GM12865 (cell line): ENCODE data around the gene LRG1.
A peak's percentile ranks its signal among the peaks of the same experiment; 100 is the strongest.
"Not testable (repeated sequence)": the region's sequence is repeated elsewhere in the genome, so short reads cannot be mapped to it uniquely, and the experiment has no call there.

ENCODE experiments used
- DNase-seq: peaks from one replicate; pipeline ENCODE4 v3.0.0; 2010; ENCODE audit warnings: low read depth
- H3K4me3 ChIP-seq: 2 replicates; pipeline ENCODE4 v1.5.1; 2011; ENCODE audit warnings: mild to moderate bottlenecking, low read depth, low read length, control low read depth
- TF ChIP-seq, protein P1 (sequence below): IDR thresholded peaks from 2 replicates; pipeline ENCODE4 v1.5.1; 2011; ENCODE audit warnings: low read length, control low read depth, low read depth, inconsistent platforms; ENCODE audit not compliant: insufficient read depth; ENCODE audit errors: missing control alignments

Gene LRG1

DNA sequence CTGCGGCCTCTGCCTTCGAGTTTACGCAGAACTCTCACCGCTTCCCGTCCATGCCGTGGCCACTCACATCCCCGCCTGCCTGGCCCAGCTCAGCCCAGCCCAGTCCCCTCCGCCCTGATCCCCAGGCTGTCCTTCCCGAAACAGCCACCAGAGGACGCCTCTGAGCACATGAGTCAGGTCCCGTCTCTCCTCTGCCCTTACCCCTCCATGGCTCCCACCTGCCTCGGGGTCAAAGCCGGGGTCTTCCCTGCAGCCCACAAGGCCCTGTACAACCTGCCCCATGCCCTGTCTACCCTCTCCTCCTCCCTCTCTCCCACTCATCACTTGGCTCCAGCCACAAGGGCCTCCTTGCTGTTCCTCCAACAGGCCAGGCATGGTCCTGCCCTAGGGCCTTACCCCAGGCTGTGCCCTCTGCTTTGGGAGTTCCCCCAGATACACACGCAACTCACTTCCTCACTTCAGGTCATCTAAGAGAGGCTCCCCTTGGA is 27.8 kb upstream of the LRG1 start:
- TF ChIP-seq, protein P1, sequence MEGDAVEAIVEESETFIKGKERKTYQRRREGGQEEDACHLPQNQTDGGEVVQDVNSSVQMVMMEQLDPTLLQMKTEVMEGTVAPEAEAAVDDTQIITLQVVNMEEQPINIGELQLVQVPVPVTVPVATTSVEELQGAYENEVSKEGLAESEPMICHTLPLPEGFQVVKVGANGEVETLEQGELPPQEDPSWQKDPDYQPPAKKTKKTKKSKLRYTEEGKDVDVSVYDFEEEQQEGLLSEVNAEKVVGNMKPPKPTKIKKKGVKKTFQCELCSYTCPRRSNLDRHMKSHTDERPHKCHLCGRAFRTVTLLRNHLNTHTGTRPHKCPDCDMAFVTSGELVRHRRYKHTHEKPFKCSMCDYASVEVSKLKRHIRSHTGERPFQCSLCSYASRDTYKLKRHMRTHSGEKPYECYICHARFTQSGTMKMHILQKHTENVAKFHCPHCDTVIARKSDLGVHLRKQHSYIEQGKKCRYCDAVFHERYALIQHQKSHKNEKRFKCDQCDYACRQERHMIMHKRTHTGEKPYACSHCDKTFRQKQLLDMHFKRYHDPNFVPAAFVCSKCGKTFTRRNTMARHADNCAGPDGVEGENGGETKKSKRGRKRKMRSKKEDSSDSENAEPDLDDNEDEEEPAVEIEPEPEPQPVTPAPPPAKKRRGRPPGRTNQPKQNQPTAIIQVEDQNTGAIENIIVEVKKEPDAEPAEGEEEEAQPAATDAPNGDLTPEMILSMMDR = peak; percentile 82
- no peak overlapping the region for H3K4me3 ChIP-seq
- DNase-seq = peak; percentile 34

DNA sequence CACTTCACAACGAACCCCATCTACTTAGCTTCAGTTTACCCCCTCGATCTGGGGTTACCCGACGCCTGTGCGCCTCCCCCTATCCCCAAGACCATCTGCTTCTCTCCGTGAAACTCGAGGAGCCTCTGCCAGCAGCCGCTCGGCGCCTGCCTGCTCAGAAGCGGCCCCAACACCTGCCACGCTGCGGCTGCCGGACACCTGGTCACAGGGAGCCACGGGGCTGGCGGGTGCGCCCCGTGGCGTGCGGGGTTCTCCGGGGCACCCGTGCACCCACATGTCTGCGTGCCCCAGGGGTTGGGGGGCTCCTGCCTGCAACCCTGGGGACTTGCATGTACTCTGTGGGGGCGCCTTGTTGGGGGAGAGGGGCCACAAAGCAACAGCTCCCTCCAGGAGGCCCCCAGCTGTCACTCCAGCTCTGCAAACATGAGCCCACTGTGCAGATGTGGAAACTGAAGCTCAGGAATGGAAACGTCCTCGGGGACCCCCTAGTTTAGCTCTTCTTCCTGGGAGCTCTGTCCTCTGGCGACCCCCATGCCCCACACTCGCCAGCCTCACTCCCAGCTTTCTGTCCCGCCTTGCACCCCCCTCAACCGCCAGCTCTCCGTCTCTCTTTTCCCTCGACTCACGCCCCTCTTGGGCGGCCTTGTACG is 26.7 kb upstream of the LRG1 start:
- DNase-seq = no peak
- no peak overlapping the region for H3K4me3 ChIP-seq
- TF ChIP-seq, protein P1 = no peak

DNA sequence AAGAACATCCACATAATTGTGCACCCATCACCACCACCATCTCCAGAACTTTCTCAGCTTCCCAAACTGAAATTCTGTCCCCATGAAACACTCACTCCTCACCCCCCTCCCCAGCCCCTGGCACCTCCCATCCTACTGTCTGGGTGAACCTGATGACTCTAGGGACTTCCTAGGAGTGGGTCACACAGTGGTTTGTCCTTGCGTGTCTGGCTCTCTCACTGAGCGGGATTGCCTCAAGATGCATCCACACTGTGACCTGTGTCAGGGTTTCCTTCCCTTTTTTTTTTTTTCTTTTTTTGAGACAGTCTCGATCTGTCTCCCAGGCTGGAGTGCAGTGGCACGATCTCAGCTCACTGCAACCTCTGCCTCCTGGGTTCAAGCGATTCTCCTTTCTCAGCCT is 23.7 kb upstream of the LRG1 start:
- not testable (repeated sequence) for H3K4me3 ChIP-seq, DNase-seq

DNA sequence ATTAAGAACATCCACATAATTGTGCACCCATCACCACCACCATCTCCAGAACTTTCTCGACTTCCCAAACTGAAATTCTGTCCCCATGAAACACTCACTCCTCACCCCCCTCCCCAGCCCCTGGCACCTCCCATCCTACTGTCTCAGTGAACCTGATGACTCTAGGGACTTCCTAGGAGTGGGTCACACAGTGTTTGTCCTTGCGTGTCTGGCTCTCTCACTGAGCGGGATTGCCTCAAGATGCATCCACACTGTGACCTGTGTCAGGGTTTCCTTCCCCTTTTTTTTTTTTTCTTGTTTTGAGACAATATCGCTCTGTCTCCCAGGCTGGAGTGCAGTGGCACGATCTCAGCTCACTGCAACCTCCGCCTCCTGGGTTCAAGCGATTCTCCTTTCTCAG is 22.2 kb upstream of the LRG1 start:
- not testable (repeated sequence) for DNase-seq, H3K4me3 ChIP-seq

DNA sequence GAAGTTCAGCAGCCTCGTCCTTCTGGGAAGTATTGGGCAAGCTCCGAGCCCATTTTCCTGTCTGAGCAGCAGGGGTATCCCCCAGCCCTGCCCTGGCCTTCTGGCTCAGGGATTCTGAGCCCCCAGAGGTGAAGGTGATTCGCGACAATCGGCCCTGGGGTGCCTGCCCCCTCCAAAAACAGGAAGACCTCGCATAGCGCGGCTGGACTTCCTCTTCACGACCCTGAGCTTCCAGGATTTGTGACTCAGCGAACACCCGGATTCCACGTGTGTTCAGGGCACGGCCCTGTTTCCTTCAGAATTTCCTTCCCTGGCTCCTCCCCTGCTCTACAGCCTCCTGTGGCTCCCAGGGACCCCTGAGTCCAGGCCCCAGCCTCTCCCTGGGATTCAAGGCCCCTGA is 19.7 kb upstream of the LRG1 start, which contains the start of gene SEMA6B:
Gene SEMA6B (minus strand): TSS at position 116 of the 400 bp plus-strand sequence. CDS start 1,227 bp downstream, outside the sequence.
- no peak for DNase-seq
- TF ChIP-seq, protein P1 = no peak
- no peak within 1 kb of the TSS for H3K4me3 ChIP-seq

DNA sequence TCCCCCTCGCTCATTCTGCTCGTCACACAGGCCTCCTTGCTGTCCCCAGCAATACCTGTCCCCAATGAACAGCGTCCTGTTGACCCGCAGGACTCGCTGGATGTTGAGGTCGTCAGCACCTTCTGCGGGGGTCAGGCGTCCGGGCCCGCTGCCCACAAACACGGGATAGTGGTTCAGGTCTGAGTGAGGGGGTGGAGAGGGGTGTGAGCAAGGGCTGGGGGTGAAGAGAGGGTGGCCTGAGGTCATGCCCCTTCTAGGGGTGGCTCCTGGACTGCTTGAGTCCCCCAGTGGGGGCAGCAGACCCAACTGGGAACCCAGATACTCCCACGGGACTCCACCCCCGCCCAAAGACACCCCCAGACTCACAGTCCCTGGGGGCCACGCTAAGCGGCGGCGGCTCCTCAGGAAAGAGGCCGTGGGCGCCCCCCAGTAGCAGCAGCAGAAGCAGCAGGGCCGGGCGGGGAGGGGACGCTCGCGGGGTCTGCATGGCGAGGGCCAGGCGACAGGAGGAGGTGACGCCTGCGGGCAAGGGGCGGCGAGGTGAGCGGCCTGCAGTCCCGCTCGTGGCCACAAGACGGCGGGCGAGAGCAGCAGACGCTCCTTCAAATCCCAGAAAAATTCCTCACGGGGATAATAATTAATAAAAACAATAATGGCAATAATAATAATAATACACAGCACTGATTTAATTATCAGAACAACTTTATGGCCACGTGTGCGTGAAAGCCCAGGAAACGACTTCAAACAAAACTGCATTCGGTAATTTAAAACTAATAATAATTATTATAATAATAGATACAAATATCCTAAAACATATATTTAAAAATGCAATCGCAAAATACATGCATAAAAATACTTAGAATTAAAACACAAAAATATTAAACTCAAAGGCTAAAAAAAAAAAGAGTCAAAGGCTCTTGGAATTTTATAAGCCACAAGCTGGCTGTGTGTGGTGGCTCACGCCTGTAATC is 18.4 kb upstream of the LRG1 start:
- TF ChIP-seq, protein P1 = peak; percentile 97
- no peak for DNase-seq
- no peak overlapping the region for H3K4me3 ChIP-seq

DNA sequence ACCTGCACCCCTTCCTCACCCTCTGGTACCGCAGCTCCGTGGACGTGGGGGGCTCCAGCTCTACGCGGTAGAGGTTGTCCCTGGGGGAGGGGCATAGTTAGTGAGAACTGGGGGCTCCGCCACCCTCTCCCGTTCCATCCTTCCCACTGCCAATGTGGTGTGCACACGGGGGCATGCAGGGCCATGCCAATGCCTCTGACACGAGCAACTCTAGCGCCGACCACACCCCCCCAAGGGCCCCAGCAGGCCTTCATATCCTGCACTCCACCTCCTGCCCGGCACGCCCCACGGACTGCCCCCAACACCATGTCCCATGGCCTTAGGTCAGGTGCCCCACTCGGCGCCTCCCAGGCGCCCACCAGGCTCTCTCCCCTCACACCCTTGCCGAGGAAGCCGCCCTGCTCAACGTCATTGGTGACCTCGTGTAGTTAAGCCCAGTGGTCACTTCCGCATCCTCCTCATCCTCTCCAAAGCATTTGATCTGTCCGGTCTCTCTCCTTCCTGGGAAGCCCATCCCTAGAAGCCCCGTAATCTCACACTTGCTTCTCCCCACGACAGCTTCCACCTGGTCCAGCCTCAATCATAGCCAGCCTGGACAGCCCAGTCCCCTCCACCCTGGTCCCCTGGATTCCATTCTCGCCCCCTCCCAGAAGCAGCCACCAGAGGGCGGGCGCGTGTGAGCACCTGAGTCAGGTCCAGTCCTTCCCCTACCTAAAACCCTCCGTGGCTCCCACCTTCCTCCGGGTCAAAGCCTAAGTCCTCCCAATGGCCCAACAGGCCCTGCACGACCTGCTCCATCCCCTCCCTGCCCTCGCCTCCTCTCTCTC is 17.5 kb upstream of the LRG1 start:
- TF ChIP-seq, protein P1 = peak; percentile 34
- no peak overlapping the region for H3K4me3 ChIP-seq
- DNase-seq = peak; percentile 29
